DND-41 (cell line): ENCODE data around the gene CDC45.

Source experiments
- ATAC-seq: fragments of 200-7000 bp; cut with Tn5 transposase; 3 replicates; pipeline ENCODE4 v1.9.1; 2021; ENCODE audit warnings: low read depth; ENCODE audit not compliant: insufficient read depth
- DNase-seq: peaks from one replicate; pipeline ENCODE4 v3.0.0-alpha.2; 2020
- H2AFZ ChIP-seq: 2 replicates; pipeline ENCODE4 v1.6.0; 2012; ENCODE audit warnings: low read depth, low read length
- H3K27ac ChIP-seq: 2 replicates; pipeline ENCODE4 v1.5.1; 2012; ENCODE audit warnings: low read length, inconsistent platforms
- H3K27me3 ChIP-seq: fragments of 200-600 bp; sonication (generic); 2 replicates; pipeline ENCODE4 v1.6.0; 2012; ENCODE audit warnings: low read length, mild to moderate bottlenecking, inconsistent platforms; ENCODE audit not compliant: insufficient read depth, poor library complexity
- H3K36me3 ChIP-seq: 2 replicates; pipeline ENCODE4 v1.5.1; 2012; ENCODE audit warnings: low read length, inconsistent platforms; ENCODE audit not compliant: insufficient read depth
- H3K4me1 ChIP-seq: 2 replicates; pipeline ENCODE4 v1.5.1; 2012; ENCODE audit warnings: mild to moderate bottlenecking, low read length; ENCODE audit not compliant: insufficient read depth
- H3K4me2 ChIP-seq: 2 replicates; pipeline ENCODE4 v1.6.0; 2012; ENCODE audit warnings: mild to moderate bottlenecking, moderate library complexity, low read length, inconsistent platforms; ENCODE audit not compliant: insufficient read depth
- H3K4me3 ChIP-seq, 2 experiments: fragments of 200-600 bp in 1 of 2; shearing (Covaris generic) in 1 of 2; 2 replicates each; pipeline ENCODE4 v1.5.1; 2012 to 2016; ENCODE audit warnings: inconsistent platforms in 2 of 2, low read length in 2 of 2, mild to moderate bottlenecking in 2 of 2, low read depth in 1 of 2, moderate library complexity in 1 of 2
- H3K79me2 ChIP-seq: 2 replicates; pipeline ENCODE4 v1.6.0; 2012; ENCODE audit warnings: low read length, inconsistent platforms; ENCODE audit not compliant: insufficient read depth
- H3K9ac ChIP-seq: 2 replicates; pipeline ENCODE4 v1.6.0; 2012; ENCODE audit warnings: low read depth, mild to moderate bottlenecking, inconsistent platforms, low read length, moderate library complexity
- H3K9me3 ChIP-seq: 2 replicates; pipeline ENCODE4 v1.5.1; 2012; ENCODE audit warnings: low read length, moderate library complexity, mild to moderate bottlenecking, inconsistent platforms; ENCODE audit not compliant: insufficient read depth, severe bottlenecking
- H4K20me1 ChIP-seq: 2 replicates; pipeline ENCODE4 v1.6.0; 2012; ENCODE audit warnings: low read length; ENCODE audit not compliant: insufficient read depth
- EZH2 ChIP-seq: IDR thresholded peaks from 3 replicates; pipeline ENCODE4 v1.6.1; 2012; ENCODE audit warnings: borderline replicate concordance, low read depth, mild to moderate bottlenecking, moderate library complexity, low read length, inconsistent platforms; ENCODE audit not compliant: severe bottlenecking
- TF ChIP-seq, protein P1 (sequence below): IDR thresholded peaks from 2 replicates; pipeline ENCODE4 v1.5.1; 2012; ENCODE audit warnings: borderline replicate concordance, low read length, moderate library complexity, mild to moderate bottlenecking; ENCODE audit not compliant: poor library complexity, severe bottlenecking; ENCODE audit errors: extremely low read depth

The CDC45 gene

DNA sequence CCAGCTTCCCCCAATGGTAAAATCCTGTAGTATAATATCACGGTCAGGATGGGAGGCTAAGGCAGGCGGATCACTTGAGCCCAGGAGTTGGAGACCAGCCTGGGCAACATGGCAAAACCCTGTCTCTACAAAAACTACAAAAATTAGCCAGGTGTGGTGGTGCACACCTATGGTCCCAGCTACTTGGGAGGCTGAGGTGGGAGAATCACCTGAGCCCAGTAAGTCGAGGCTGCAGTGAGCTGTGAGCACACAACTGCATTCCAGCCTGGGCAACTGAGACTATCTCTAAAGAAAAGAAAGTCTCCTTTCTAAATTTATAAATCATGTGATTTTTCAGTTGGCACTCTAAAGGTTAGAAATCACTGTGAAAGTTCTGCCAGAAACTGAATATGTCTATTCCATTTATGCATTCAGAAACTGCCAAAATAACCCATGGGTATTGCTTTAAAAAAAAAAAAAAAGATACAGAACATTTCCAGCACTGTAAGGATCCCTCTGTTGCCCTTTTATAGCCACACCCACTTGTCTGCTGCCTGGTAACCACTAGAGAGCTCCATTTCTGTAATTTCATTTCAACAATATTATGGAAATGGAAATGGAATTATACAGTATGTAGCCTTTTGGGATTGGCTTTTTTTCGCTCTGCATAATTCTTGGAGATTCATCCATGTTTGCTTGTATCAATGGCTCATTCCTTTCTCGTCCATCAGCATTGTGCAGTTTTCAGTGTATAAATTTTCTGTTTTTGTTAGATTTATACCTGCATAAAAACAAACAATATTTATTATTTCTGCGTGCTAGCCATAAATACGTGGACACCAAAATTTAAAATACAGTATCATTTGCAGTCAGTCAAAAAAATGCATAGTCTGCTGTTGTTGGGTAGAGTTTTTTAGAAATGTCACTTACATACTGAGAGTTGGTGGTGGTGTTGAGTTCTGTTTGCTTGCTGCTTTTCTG is 9.4 kb downstream of the CDC45 start:
- DNase-seq (no peak), ATAC-seq (no peak; the same call in 2 of the 3 replicates)
- H3K36me3 ChIP-seq = peaks cover 92% of the 10 kb centered on the region
- no peaks in the 10 kb centered on the region for H3K27me3 ChIP-seq
- no peak overlapping the region for H3K4me2 ChIP-seq
- no peak overlapping the region for H3K4me3 ChIP-seq
- peaks cover 30% of the 10 kb centered on the region for H4K20me1 ChIP-seq
- H3K79me2 ChIP-seq = peaks cover 58% of the 10 kb centered on the region
- H3K9me3 ChIP-seq = no peaks in the 10 kb centered on the region
- no peak overlapping the region for H2AFZ ChIP-seq
- H3K4me1 ChIP-seq = peaks cover 4% of the 10 kb centered on the region; the same call in 1 of the 2 replicates
- no peak overlapping the region for H3K9ac ChIP-seq
- H3K27ac ChIP-seq = no peak overlapping the region
- no peak for TF ChIP-seq EZH2
- TF ChIP-seq, protein P1, sequence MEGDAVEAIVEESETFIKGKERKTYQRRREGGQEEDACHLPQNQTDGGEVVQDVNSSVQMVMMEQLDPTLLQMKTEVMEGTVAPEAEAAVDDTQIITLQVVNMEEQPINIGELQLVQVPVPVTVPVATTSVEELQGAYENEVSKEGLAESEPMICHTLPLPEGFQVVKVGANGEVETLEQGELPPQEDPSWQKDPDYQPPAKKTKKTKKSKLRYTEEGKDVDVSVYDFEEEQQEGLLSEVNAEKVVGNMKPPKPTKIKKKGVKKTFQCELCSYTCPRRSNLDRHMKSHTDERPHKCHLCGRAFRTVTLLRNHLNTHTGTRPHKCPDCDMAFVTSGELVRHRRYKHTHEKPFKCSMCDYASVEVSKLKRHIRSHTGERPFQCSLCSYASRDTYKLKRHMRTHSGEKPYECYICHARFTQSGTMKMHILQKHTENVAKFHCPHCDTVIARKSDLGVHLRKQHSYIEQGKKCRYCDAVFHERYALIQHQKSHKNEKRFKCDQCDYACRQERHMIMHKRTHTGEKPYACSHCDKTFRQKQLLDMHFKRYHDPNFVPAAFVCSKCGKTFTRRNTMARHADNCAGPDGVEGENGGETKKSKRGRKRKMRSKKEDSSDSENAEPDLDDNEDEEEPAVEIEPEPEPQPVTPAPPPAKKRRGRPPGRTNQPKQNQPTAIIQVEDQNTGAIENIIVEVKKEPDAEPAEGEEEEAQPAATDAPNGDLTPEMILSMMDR = peak; percentile 21

GRCh38 chr22:19490628-19491230 is 11.0 kb downstream of the CDC45 start:
- no peak overlapping the region for H3K4me3 ChIP-seq
- H3K9ac ChIP-seq = no peak overlapping the region
- TF ChIP-seq EZH2 = no peak
- TF ChIP-seq, protein P1 = no peak
- no peak for DNase-seq
- no peaks in the 10 kb centered on the region for H3K9me3 ChIP-seq
- no peak for ATAC-seq
- no peaks in the 10 kb centered on the region for H3K27me3 ChIP-seq
- peaks cover 92% of the 10 kb centered on the region for H3K36me3 ChIP-seq
- peaks cover 46% of the 10 kb centered on the region for H3K79me2 ChIP-seq
- H2AFZ ChIP-seq = no peak overlapping the region
- peaks cover 28% of the 10 kb centered on the region for H4K20me1 ChIP-seq
- no peak overlapping the region for H3K4me2 ChIP-seq
- no peaks in the 10 kb centered on the region for H3K4me1 ChIP-seq
- H3K27ac ChIP-seq = no peak overlapping the region

GRCh38 chr22:19492504-19493174 is 12.9 kb downstream of the CDC45 start:
- TF ChIP-seq, protein P1 = no peak
- TF ChIP-seq EZH2 = no peak

More at GRCh38 chr22:19492504-19493174, 12.9 kb downstream of the CDC45 start:
- no peak for ATAC-seq
- H3K4me3 ChIP-seq = no peak overlapping the region
- DNase-seq = no peak
- no peak overlapping the region for H2AFZ ChIP-seq
- no peak overlapping the region for H3K27ac ChIP-seq
- H4K20me1 ChIP-seq = peaks cover 28% of the 10 kb centered on the region
- peaks cover 94% of the 10 kb centered on the region for H3K36me3 ChIP-seq
- no peak overlapping the region for H3K9ac ChIP-seq
- peaks cover 43% of the 10 kb centered on the region for H3K79me2 ChIP-seq
- no peaks in the 10 kb centered on the region for H3K9me3 ChIP-seq
- no peak overlapping the region for H3K4me2 ChIP-seq
- no peaks in the 10 kb centered on the region for H3K4me1 ChIP-seq
- no peaks in the 10 kb centered on the region for H3K27me3 ChIP-seq
